ENCODE measurements around the gene SLC23A2. TPM values are rescaled to one million over a fixed set of nuclear protein-coding genes. Genes with fewer than 3 reads are reported as not detected.

SLC23A2 gene
- total RNA-seq, 1 experiment from 2014 or later = 24.0 TPM

GRCh38 chr20:4929686-4930397 lies 71.5 kb downstream of the SLC23A2 start:
- no peaks in the 10 kb centered on the region for H3K9me3 Mint-ChIP-seq (ENCODE audit: unreplicated experiment)
- ChIA-PET POLR2A (interaction anchor here (0.6 kb wide), 1 partner anchor 143 kb away, joined by 3 read pairs; no protein-coding TSS in a partner anchor), CTCF (interaction anchor here (0.6 to 1.2 kb wide), 5 partner anchors 13 to 1173 kb away, joined by 3 to 9 read pairs (median 5); no protein-coding TSS in a partner anchor)
- no peaks in the 10 kb centered on the region for H3K27me3 Mint-ChIP-seq (ENCODE audit: insufficient read depth, unreplicated experiment)
- no peak for TF ChIP-seq CTCF (IDR thresholded peaks at IDR 0.05; ENCODE audit: unreplicated experiment)
- no TSS peak for BruUV-seq (replicated peaks)
- no peaks in the 10 kb centered on the region for H3K4me1 Mint-ChIP-seq (ENCODE audit: insufficient read depth, unreplicated experiment)
- no peak for DNase-seq (ENCODE audit: unreplicated experiment)
- no peak overlapping the region for H3K4me3 Mint-ChIP-seq (ENCODE audit: unreplicated experiment)
- H3K27ac Mint-ChIP-seq (ENCODE audit: low read depth, unreplicated experiment) = no peak overlapping the region
- peaks cover 17% of the 10 kb centered on the region for H3K36me3 Mint-ChIP-seq (ENCODE audit: insufficient read depth, unreplicated experiment)
- intact Hi-C loops (cut with micrococcal nuclease) = no loop called here

- POLR2A ChIA-PET = no interaction called here
- TF ChIP-seq CTCF (IDR thresholded peaks at IDR 0.05; ENCODE audit: unreplicated experiment) = no peak
- H3K27me3 Mint-ChIP-seq (ENCODE audit: insufficient read depth, unreplicated experiment) = no peaks in the 10 kb centered on the region
- H3K36me3 Mint-ChIP-seq (ENCODE audit: insufficient read depth, unreplicated experiment) = peaks cover 17% of the 10 kb centered on the region
- no peaks in the 10 kb centered on the region for H3K9me3 Mint-ChIP-seq (ENCODE audit: unreplicated experiment)
- no peak overlapping the region for H3K4me3 Mint-ChIP-seq (ENCODE audit: unreplicated experiment)
- H3K4me1 Mint-ChIP-seq (ENCODE audit: insufficient read depth, unreplicated experiment) = no peaks in the 10 kb centered on the region
- no peak for DNase-seq (ENCODE audit: unreplicated experiment)
- no peak overlapping the region for H3K27ac Mint-ChIP-seq (ENCODE audit: low read depth, unreplicated experiment)
- intact Hi-C loops (cut with micrococcal nuclease) = no loop called here
- no TSS peak for BruUV-seq (replicated peaks)
- CTCF ChIA-PET = interaction anchor here (0.6 to 0.8 kb wide), 3 partner anchors 29 to 167 kb away, joined by 3 to 5 read pairs (median 3); no protein-coding TSS in a partner anchor
These were observed 74.7 kb downstream of the SLC23A2 start for GRCh38 chr20:4926531-4927156.

- Mint-ChIP-seq H3K27me3 (ENCODE audit: insufficient read depth, unreplicated experiment) (no peaks in the 10 kb centered on the region), H3K9me3 (ENCODE audit: unreplicated experiment) (no peaks in the 10 kb centered on the region), H3K36me3 (ENCODE audit: insufficient read depth, unreplicated experiment) (peaks cover 17% of the 10 kb centered on the region), H3K27ac (ENCODE audit: low read depth, unreplicated experiment) (no peak overlapping the region), H3K4me1 (ENCODE audit: insufficient read depth, unreplicated experiment) (no peaks in the 10 kb centered on the region), H3K4me3 (ENCODE audit: unreplicated experiment) (no peak overlapping the region)
- TF ChIP-seq CTCF (IDR thresholded peaks at IDR 0.05; ENCODE audit: unreplicated experiment) = no peak
- peak; percentile 28 for DNase-seq (ENCODE audit: unreplicated experiment)
- BruUV-seq (replicated peaks) = no TSS peak
- POLR2A ChIA-PET = no interaction called here
- CTCF ChIA-PET = no interaction called here
- intact Hi-C loops (cut with micrococcal nuclease) = no loop called here
These were observed 75.3 kb downstream of the SLC23A2 start for GRCh38 chr20:4925842-4926530.

GRCh38 chr20:4924446-4924845 lies 76.9 kb downstream of the SLC23A2 start:
- no TSS peak for BruUV-seq (replicated peaks)
- Mint-ChIP-seq H3K27me3 (ENCODE audit: insufficient read depth, unreplicated experiment) (no peaks in the 10 kb centered on the region), H3K4me3 (ENCODE audit: unreplicated experiment) (no peak overlapping the region), H3K36me3 (ENCODE audit: insufficient read depth, unreplicated experiment) (peaks cover 5% of the 10 kb centered on the region), H3K9me3 (ENCODE audit: unreplicated experiment) (no peaks in the 10 kb centered on the region), H3K4me1 (ENCODE audit: insufficient read depth, unreplicated experiment) (no peaks in the 10 kb centered on the region), H3K27ac (ENCODE audit: low read depth, unreplicated experiment) (no peak overlapping the region)
- no peak for DNase-seq (ENCODE audit: unreplicated experiment)
- CTCF ChIA-PET = no interaction called here
- POLR2A ChIA-PET = no interaction called here
- intact Hi-C loops (cut with micrococcal nuclease) = no loop called here
- no peak for TF ChIP-seq CTCF (IDR thresholded peaks at IDR 0.05; ENCODE audit: unreplicated experiment)

Data from MCF 10A (cell line).